GM19324 (cell line): ENCODE results near the gene HOXC12.

Source experiments
- ATAC-seq: cut with Tn5 transposase; IDR thresholded peaks from one replicate; pipeline ENCODE4 v1.9.1; 2021; ENCODE audit warnings: mild to moderate bottlenecking, moderate library complexity; ENCODE audit not compliant: unreplicated experiment, low FRiP score

HOXC12 gene

DNA sequence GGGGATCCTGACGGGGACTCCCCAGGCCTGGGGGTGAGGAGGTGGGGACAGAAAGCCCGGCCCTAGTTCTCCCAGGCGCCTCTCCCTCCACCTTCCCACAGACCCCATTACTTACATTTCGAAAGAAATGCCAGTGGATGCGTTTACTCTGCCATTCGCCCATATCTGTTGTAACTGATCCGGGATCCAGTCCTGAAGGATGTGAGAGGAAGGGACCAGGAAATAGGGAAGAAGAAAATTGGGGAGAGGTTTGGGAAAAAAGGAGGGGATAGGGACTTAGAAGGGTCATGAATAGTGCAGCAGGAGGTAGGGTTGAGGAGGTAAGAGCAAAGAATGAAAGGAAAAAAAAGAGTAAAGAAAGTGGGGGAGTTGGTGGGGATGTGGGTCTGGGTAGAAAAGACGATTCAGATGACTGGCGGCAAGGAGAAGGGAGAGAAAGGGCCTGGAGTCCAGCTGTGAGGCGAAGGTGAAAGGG, 1.1 kb downstream of the HOXC12 start:
- ATAC-seq: no peak

DNA sequence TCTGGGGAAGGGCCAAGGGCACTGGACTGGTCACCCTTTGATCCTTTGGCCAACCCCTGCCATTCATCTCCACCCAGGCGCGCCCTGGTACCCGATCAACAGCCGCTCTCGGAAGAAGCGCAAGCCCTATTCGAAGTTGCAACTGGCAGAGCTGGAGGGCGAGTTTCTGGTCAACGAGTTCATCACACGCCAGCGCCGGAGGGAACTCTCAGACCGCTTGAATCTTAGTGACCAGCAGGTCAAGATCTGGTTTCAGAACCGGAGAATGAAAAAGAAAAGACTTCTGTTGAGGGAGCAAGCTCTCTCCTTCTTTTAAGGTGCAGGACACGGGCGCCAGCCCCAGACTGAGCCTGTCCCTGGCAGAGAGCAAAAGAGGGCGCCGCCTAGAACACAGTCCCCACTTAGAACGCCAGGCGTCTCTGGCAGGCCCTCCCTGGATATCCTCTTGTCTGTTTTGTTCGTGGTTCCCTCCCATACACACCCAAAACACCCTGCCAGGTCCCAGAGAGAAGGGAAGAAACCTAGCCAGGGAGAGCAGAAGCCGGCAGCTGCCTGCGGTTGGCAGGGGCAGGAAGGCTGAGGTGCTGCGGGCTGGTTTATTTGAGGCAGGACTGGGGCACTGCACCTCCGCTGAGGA, 1.7 kb downstream of the HOXC12 start:
- no peak for ATAC-seq

- no peak for ATAC-seq
These were observed 2.3 kb downstream of the HOXC12 start for GRCh38 chr12:53956914-53957536.

GRCh38 chr12:53958128-53958527, 3.4 kb downstream of the HOXC12 start:
- no peak for ATAC-seq

GRCh38 chr12:53959314-53959713, 4.6 kb downstream of the HOXC12 start:
- ATAC-seq: no peak

- ATAC-seq: no peak
These were observed 5.7 kb downstream of the HOXC12 start for GRCh38 chr12:53960187-53961024.

- ATAC-seq: no peak
These were observed 6.5 kb downstream of the HOXC12 start for GRCh38 chr12:53961025-53961761.

- no peak for ATAC-seq
These were observed 8.3 kb downstream of the HOXC12 start for GRCh38 chr12:53963005-53963404.

DNA sequence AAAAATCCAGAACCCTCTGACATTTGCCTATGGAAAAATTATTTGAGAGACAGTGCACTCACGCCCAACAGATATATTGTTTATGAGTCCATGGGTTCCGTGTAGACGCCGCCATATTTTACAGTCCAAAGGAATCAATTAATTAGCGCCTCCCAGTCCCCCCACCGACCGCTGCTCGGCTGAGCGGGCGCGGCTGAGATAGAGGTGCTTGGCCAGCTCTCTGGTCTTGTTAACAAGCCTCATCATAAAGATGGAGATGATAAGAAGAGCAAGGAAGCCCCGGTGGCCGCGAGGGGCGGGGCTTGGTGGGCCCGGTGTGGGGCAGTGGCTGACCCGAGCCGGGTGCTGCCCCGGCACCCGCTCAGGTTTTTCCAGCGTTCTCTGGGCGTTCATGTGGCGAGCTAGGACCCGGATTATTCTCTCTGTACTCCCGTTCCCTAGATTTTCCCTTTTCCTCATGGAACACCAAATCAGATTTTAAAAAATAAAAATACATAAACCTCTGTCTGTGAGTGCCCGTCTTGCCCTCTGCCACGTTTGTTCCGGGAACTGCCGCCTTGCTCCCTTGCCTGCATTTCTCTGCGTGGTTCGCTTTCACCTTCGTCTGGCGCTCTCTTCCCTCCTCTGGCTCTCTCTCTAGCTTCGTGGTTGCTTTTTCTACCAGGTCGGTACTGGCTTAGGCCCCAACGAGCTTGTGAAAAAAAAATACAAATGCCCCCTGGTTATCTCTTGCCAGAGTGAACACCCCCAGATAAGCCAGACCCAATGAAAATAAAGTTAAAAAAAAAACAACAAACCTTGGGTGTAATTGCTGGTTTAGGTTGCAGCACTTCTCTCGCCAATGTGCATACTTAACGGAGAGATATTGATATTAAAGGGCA, 9.0 kb downstream of the HOXC12 start:
- ATAC-seq: no peak

- no peak for ATAC-seq
These were observed 9.6 kb downstream of the HOXC12 start for GRCh38 chr12:53964315-53964713.

DNA sequence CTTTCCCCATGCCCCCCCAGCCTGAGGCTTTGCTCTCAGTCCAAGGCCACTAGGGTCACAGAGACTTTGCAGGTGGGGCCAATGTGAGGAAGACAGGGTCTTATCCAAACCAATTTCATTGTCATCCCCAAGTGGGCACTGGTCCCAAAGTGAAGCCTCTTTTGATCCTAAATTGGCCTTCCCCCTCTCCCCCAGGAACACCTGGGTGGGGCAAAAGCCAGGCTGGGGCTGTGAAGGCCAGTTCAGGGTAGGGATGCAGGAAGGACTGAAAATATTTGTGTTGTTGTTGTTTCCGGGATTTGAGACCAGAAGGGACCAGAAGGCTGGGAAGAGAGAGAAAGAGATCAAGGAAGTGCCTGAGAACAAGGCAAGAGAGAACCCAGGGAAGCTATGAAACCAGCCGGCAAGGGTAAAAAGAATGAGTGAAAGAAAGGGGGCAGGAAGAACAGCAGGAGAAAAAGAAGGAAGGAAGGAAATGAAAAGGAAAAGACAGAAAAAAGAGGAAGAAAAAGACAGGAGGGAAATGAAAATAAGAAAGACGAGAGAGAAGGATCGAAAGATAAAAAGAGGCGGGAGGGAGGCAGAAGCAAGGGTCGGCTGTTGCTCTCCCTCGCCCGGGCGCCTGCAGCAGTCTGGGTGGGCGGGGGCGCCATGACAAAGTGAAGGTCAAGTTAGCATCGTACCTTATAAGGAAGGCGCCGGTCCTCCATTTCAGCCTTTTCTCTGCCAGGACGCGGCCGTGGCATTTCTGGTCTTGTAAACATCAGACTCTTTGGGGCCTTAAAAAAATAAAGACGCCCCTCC, 10.8 kb downstream of the HOXC12 start:
- ATAC-seq: no peak

GRCh38 chr12:53966085-53966384, 11.3 kb downstream of the HOXC12 start:
- no peak for ATAC-seq

- no peak for ATAC-seq
These were observed 11.9 kb downstream of the HOXC12 start for GRCh38 chr12:53966385-53967133.

- no peak for ATAC-seq
These were observed 12.8 kb downstream of the HOXC12 start for GRCh38 chr12:53967421-53967925.

DNA sequence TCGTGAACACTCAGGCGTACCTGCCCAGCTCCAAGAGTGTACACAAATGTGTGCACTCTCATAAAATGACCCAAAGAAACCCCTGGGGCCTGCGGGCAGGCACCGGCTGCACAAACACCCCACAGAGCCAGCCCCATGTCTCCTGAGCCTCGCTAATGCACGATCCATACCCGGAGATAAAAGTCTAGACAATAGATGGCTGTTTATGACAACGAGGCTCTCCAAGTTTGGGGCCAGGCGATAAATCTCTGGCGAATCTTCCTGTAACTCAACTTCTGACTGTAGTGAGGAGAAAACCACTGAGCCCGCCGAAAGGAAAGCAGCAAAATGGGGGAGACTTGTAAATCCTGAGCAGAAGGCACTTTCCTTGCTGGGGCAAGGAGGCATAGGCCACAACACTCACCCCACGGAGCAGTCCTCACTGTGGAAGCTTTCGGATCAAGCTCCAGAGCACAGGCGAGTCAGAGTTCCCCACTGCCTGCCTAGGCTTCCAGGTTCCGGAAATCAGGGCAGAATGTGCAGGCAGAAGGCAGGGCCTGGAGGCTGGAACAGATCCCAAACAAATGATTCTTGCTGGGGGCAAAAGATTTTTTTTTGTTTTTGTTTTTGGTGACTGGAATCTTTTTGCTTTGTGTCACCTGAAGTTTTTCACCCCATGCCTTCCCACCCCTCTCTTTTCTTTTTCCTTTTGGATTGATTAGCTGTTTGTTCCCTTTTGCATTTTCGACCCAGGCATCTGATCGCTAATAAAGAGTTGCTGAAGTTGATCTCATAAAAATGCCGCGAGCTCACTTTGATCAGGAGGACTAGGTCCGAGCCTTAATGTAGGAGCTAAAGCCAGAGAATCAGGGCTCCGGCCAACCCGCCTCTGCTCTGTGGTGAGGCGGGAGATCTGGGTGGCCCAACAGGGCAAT, 13.8 kb downstream of the HOXC12 start:
- no peak for ATAC-seq

GRCh38 chr12:53969588-53970259, 15.0 kb downstream of the HOXC12 start:
- ATAC-seq: no peak

- ATAC-seq: no peak
These were observed 15.7 kb downstream of the HOXC12 start for GRCh38 chr12:53970451-53970850.
